Fibroblast of mammary gland (primary cell): ENCODE measurements around the gene DTX3L.

Experiments
- DNase-seq: peaks from one replicate; pipeline ENCODE4 v3.0.0-alpha.2; 2010; ENCODE audit warnings: low read depth
- H3K4me3 ChIP-seq: 2 replicates; pipeline ENCODE4 v1.5.1; 2011; ENCODE audit warnings: low read depth, mild to moderate bottlenecking, low read length, moderate library complexity; ENCODE audit not compliant: control insufficient read depth
- CTCF ChIP-seq: conservative IDR thresholded peaks from 2 replicates; pipeline ENCODE4 v1.5.1; 2011; ENCODE audit warnings: low read depth, low read length, inconsistent platforms; ENCODE audit not compliant: control insufficient read depth, insufficient read depth

Gene DTX3L

GRCh38 chr3:122564155-122564912 lies at the start of gene DTX3L, which contains the start of gene PARP9:
DTX3L (plus strand) TSS chr3:122564338; CDS start chr3:122564427, 89 bp downstream.
PARP9 (minus strand) TSS chr3:122564300; CDS start chr3:122559620, 4,680 bp downstream.
- no peak for TF ChIP-seq CTCF
- peak within 1 kb of the TSS; percentile 83 for H3K4me3 ChIP-seq
- peak; percentile 72 for DNase-seq

GRCh38 chr3:122515020-122515468 lies 49.1 kb upstream of the DTX3L start:
- H3K4me3 ChIP-seq, result peak overlapping the region; percentile 69
- TF ChIP-seq CTCF, result no peak
- DNase-seq, result no peak

GRCh38 chr3:122515870-122516269 lies 48.3 kb upstream of the DTX3L start:
- no peak for TF ChIP-seq CTCF
- DNase-seq, result no peak
- H3K4me3 ChIP-seq, result no peak overlapping the region

- H3K4me3 ChIP-seq, result no peak overlapping the region
- DNase-seq, result no peak
- TF ChIP-seq CTCF, result no peak
These were observed 47.2 kb upstream of the DTX3L start for GRCh38 chr3:122516846-122517360.

- DNase-seq, result peak; percentile 18
- no peak for TF ChIP-seq CTCF
- H3K4me3 ChIP-seq, result no peak overlapping the region
These were observed 44.4 kb upstream of the DTX3L start for GRCh38 chr3:122519693-122520092.

- TF ChIP-seq CTCF, result no peak
- DNase-seq, result no peak
- no peak overlapping the region for H3K4me3 ChIP-seq
These were observed 43.3 kb upstream of the DTX3L start for GRCh38 chr3:122520861-122521260.
